ENCODE measurements around the gene CRYGN. TPM values are rescaled to one million over a fixed set of nuclear protein-coding genes. Genes with fewer than 3 reads are reported as not detected.

The CRYGN gene
- polyA plus RNA-seq, 1 of the 3 experiments (the other 2 are of a cell fraction): not detected

- no peak for TF ChIP-seq NRF1 (IDR thresholded peaks at IDR 0.05; ENCODE audit: low read depth, low read length)
- TF ChIP-seq TCF12 (IDR thresholded peaks at IDR 0.05): no peak
- peak; percentile 63 for TF ChIP-seq SMC3 (IDR thresholded peaks at IDR 0.05; ENCODE audit: low read depth, low read length)
- no peak for TF ChIP-seq JUND (IDR thresholded peaks at IDR 0.05)
- no peak for TF ChIP-seq MAX (IDR thresholded peaks at IDR 0.05; ENCODE audit: low read depth)
- TF ChIP-seq GABPA (IDR thresholded peaks at IDR 0.05; ENCODE audit: low read depth): no peak
- TF ChIP-seq FOSL2 (IDR thresholded peaks at IDR 0.05; ENCODE audit: borderline replicate concordance, low read depth): no peak
- no peak for TF ChIP-seq RCOR1 (IDR thresholded peaks at IDR 0.05; ENCODE audit: low read length)
- TF ChIP-seq RAD21 (IDR thresholded peaks at IDR 0.05; ENCODE audit: low read length): peak; percentile 78
- TF ChIP-seq TAF1 (IDR thresholded peaks at IDR 0.05; ENCODE audit: borderline replicate concordance, low read depth, low read length): no peak
- no peak for TF ChIP-seq EZH2phosphoT487 (IDR thresholded peaks at IDR 0.05; ENCODE audit: borderline replicate concordance, low read depth)
- no peak for TF ChIP-seq GATA2 (CRISPR knock-in tag; IDR thresholded peaks at IDR 0.05)
- no peak for TF ChIP-seq YY1 (IDR thresholded peaks at IDR 0.05; ENCODE audit: low read depth)
- TF ChIP-seq RFX5 (IDR thresholded peaks at IDR 0.05; ENCODE audit: low read length): no peak
- TF ChIP-seq SIN3A (IDR thresholded peaks at IDR 0.05; ENCODE audit: borderline replicate concordance, low read depth, low read length): no peak
- no peak for TF ChIP-seq POLR2AphosphoS5 (IDR thresholded peaks at IDR 0.05; ENCODE audit: low read depth, low read length)
- no peak for TF ChIP-seq USF2 (IDR thresholded peaks at IDR 0.05; ENCODE audit: borderline replicate concordance, low read depth, low read length)
- no peak for TF ChIP-seq CHD2 (IDR thresholded peaks at IDR 0.05; ENCODE audit: low read length, partially characterized antibody)
- TF ChIP-seq FOXJ3 (CRISPR knock-in tag; IDR thresholded peaks at IDR 0.05): no peak
- peak; percentile 74 for TF ChIP-seq CTCF (IDR thresholded peaks at IDR 0.05)
- no peak for TF ChIP-seq MEF2A (IDR thresholded peaks at IDR 0.05; ENCODE audit: borderline replicate concordance, low read depth)
- no peak for TF ChIP-seq ELF1 (IDR thresholded peaks at IDR 0.05)
- no peak for TF ChIP-seq TEAD4 (IDR thresholded peaks at IDR 0.05; ENCODE audit: borderline replicate concordance, insufficient read depth)
- Histone ChIP-seq H3K27me3 (ENCODE audit: insufficient read depth) (no peaks in the 10 kb centered on the region), H3K79me2 (ENCODE audit: insufficient read depth) (no peaks in the 10 kb centered on the region), H3K27ac (ENCODE audit: low read depth in 2 of 2, low read length in 1 of 2) (no peak overlapping the region), H3F3A (replicated peaks; ENCODE audit: insufficient read depth) (no peaks in the 10 kb centered on the region), H3K4me1 (ENCODE audit: control insufficient read depth in 1 of 2, insufficient read depth in 2 of 2, low read depth in 1 of 2, low read length in 1 of 2) (no peaks in the 10 kb centered on the region; a peak in 1 of 4 replicates), H4K20me1 (ENCODE audit: insufficient read depth) (no peaks in the 10 kb centered on the region), H3K36me3 (replicated peaks in 1 of 2; ENCODE audit: control insufficient read depth in 1 of 2, insufficient read depth in 2 of 2, low read length in 1 of 2) (no peaks in the 10 kb centered on the region), H3K9ac (no peak overlapping the region), H3K4me3 (ENCODE audit: low read depth in 2 of 2, low read length in 1 of 2) (peak overlapping the region in 1 of 2 experiments; percentile 45; a peak in 1 of 4 replicates), H3K4me2 (no peak overlapping the region), H3K9me3 (no peaks in the 10 kb centered on the region), H3K9me2 (no peaks in the 10 kb centered on the region), H2AFZ (ENCODE audit: low read depth) (no peak overlapping the region)
- 69% methylated on average over 44 of the region's 61 CpGs for WGBS (ENCODE audit: low lambda C conversion rate)
- DNase-seq: peak; percentile 91
- ChIA-PET POLR2A (interaction anchor here (0.6 kb wide), 1 partner anchor 57 kb away, joined by 3 read pairs; no protein-coding TSS in a partner anchor), CTCF (interaction anchor here (0.6 to 7.5 kb wide), 42 partner anchors 9 to 311 kb away, joined by 3 to 126 read pairs (median 4); partner anchors contain the start of genes CRYGN and WDR86)
These were observed 8.6 kb upstream of the CRYGN start for GRCh38 chr7:151448261-151449252.

Data from SK-N-SH (cell line).